GM18907 (cell line): ENCODE measurements around the gene AQP5.

Experiments
- ATAC-seq: cut with Tn5 transposase; IDR thresholded peaks from one replicate; pipeline ENCODE4 v1.9.1; 2021; ENCODE audit warnings: mild to moderate bottlenecking, moderate library complexity; ENCODE audit not compliant: unreplicated experiment

The AQP5 gene

DNA sequence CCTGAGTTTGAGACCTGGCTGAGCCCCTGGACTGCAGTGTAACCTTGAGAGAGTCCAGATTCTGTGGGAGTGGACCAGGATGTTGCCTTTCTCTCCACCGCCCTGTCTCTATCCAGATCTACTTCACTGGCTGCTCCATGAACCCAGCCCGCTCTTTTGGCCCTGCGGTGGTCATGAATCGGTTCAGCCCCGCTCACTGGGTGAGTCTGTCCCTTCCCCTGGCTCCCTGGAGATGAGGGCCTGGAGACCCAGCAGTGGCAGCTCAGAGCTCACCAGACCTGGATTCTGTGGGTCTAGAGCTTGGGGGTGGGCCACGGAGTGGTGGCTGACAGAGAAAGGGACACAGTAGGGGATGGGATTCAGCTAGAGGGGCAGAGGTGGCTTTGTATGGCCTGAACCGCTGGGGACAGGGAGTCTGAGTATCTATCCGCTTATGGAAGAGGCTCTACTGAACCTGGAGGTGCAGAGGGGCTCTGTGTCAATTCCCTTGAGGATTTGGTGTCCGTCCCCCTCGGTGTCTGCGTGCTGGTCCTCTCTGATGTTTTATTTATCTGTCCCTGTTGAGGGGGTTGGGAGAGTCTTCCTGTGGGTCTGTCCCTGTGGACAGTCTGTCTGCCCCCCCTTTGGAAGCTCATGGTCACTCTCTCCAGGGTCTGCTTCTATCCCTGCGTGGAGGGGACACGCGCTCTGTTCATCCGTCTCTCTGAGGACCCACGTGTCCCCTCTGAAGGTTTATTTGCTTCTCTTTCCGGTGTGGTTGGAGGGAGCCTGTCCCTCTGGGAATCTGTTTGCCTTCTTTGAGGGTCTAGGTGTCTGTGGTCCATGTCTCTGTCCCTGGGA, 2.5 kb downstream of the AQP5 start:
- no peak for ATAC-seq

DNA sequence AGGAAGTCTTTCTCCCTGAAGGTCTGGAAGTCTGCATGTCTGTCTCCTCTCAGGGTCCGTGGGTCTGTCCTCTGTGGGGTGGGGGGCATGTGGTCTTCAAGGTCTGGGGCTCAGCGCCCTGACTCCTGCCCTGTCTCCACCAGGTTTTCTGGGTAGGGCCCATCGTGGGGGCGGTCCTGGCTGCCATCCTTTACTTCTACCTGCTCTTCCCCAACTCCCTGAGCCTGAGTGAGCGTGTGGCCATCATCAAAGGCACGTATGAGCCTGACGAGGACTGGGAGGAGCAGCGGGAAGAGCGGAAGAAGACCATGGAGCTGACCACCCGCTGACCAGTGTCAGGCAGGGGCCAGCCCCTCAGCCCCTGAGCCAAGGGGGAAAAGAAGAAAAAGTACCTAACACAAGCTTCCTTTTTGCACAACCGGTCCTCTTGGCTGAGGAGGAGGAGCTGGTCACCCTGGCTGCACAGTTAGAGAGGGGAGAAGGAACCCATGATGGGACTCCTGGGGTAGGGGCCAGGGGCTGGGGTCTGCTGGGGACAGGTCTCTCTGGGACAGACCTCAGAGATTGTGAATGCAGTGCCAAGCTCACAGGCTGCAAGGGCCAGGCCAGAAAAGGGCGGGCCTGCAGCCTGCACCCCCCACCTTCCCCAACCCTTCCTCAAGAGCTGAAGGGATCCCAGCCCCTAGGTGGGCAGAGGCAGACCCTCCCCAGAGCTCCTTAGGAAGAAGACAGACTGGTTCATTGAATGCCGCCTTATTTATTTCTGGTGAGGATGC, 3.4 kb downstream of the AQP5 start:
- no peak for ATAC-seq

DNA sequence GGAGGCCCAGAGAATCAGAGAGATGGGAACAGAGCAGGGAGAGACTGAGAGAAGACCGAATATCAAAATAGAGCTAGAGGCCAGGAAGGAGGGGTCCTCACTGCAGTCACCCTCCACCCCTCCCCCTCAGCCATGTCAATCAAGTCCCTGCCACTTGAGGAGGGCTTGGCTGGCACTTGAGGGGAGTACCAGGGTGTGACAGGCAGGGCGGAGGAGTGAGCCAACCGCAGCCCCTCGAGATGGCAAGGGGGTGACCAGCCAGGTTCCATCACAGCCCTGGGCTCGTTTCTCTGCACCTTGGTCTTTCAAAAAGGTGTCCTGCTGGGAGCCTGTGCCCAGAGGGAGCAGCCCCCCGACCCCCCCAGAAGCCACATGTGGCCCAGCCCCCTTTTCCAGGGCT, 4.2 kb downstream of the AQP5 start:
- no peak for ATAC-seq

DNA sequence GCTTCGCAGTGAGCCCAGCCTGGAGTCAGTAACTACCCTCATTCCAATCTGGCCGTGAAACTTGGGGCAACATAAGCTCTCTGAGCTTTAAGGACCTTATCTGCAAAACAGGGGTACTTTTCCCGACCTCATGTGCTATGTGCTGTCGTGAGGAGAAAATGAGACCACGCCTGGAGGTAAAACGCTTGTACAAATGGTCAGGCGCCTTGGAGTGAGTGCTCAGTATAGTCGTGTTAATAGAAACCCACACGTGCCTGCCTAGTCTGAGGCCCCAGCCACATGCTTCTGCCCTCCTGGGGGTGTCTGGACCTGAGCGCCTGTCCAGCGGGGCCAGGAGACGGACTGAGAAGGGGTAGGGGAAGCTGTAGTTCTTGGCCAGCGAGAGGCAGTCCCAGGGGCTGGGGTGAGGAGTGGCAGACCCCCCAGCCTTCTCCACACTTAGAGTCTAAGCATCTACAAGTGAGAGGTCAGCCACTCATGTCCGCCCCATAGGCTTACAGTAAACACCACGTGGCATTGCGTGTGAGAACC, 4.9 kb downstream of the AQP5 start:
- ATAC-seq: no peak

DNA sequence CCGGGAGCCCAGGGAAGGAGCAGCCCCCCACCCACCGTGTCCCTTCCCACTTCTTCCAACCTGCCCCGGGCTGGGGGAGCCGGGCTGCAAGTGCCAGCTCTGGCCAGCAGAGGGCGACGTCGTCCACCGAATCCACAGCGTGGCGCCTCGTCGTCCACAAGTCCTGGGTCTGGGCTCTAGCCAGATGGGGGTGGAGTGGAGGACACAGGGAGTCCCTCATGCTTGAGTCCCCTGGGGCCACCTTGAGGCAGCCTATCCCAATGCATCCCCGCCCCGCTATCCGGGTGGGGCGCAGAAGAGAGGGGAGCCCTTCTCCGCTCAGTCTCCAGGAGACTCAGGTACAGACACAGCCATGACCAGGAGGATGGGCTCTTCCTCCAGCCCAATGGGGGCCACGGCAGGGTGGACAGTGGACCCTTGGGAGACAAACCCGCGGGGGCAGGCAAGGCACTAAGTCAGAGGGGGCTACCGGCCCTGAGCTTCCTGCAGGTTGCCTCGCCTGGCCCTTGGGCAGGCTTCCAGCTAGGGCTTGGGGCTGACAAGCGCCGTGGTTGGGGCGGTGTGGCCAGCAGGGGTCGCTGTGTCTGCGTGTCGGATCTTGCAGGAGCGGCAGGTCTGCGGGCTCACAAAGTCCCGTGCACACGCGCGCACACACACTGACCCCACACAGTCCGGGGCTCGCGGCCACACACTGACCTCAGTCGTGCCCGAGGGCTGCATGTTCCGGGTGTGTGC, 5.5 kb downstream of the AQP5 start:
- peak; percentile 65 for ATAC-seq

DNA sequence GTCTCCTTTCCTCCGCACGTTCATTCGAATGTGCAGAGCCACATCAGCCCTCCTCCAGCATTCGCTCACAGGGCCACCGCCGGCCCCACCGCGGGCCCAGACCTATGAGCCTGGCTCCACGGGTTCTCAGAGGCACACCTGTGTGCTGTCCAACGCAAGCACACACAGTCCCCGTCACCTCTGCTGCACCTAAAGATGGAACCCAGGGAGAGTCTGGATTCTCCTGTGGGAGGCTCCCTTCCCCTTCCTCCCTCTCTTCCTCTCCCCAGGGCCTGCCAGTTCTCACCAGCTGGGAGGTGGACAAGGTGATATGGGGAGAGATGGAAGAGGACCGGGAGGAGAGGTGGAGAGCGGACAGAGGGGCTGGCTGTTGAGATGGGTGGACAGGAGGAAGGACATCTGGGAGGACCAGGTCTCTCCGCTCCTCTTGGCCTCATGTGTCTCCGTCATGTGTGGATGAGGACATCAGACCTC, 6.1 kb downstream of the AQP5 start:
- ATAC-seq: no peak

DNA sequence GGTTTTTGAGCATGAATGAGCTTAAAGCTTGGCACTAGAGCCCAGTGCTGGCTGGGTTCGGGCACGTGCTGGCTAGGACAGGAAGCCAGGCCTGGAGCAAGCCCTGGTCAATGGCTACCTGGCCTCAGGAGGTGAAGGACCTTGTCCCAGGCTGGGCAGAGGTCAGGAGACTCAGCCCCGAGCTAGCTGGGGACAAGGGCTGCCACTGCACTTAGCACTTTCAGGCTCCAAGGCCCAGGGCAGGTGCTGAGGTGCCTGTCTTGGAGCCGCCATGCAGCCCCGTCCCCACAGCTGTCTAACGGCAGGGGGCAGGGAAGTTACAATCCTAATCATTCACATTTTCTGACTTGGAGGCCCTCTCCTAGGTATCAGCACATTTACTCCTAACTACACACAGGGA, 6.8 kb downstream of the AQP5 start:
- no peak for ATAC-seq

DNA sequence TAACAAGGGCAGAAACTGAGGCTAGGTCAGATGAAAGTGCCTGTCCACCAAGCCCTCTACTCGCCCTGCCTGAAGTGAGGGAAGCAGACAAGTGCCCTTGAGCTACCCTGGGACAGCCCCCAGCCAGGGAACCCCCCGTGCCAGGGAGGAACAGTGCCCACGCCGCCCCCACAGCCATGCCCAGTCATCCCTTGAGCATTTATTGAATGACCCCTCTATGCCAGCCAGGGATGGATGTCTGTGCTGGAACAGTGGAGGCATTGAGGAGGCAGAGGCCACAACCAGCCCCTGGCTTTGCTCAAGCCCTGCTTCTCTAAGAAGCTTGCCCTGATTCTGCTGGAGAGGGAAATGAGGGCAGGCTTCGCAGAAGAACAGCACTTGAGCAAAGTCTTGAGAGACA, 7.4 kb downstream of the AQP5 start:
- ATAC-seq: no peak

DNA sequence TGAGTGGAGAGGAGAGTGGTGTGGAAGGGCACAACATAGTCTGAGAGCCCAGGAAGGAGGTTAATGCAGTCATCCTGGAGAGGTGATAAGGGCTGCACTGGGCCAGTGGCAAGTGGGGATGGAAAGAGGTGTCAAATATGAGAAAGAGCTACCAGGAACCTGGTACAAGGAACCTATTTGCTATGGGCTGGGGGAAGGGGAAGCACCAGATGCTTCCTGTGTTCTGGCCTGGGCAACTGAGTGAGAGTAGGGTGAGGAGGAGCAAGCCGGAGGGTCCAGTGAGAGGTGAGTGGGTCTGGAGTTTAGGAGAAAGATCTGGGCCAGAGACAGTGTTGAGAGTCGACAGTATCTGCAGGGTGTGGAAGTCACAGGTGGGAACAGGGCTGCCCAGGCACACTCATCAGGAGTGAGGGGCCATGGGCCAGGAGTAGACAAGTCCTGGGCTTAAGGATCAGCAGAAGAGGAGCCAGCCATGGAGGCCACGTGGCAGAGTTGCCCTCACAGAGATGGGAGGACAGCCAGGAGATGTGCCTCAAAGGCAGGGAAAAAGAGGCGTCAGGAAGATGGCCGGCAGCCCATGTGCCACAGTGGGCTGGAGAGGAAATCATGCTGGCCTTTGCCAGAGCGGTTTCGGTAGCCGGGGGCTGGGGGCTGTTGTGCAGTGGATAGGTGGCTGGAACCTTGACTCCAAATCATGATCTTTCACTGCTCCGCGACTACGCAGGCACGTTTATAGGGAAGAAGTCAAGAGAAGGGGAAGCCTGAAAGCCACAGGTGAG, 8.2 kb downstream of the AQP5 start:
- ATAC-seq: no peak

DNA sequence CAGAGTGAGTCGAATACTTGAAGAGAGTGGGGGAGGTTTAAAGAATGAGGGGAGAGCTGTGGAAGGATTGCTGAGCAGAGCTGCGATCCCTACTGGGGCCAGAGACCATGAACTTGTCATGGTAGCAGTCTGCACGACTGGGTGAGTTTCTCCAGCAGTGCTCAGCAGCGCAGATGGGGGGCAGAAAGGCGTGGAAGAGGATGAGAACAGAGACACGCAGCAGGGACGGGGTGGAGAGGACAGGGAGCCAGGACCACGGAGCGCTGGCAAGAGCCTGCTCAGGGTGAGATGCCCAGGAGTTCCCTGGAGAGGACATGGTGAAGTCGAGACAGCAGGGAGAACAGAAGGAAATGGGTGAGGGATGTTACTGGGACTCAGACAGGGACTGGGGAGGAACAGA, 9.0 kb downstream of the AQP5 start:
- ATAC-seq: no peak

DNA sequence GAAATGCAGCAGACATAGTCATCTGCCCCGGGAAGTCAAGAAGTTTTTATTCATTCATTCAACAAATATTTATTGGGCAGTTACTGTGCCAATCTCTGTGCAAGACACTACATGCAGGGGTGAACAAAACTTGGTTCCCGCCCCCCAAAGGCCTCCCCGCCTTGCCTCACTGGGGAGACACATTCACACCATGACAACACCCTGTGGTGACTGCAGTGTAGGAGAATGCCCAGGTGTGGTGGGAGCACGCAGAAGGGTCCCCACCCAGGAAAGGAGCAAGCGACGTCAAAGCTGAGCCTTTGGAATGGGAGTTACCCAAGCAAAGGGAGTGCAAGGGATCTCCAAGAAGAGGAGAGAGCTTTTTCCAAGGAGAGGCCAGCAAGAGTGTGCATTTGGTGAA, 9.5 kb downstream of the AQP5 start:
- ATAC-seq: no peak

DNA sequence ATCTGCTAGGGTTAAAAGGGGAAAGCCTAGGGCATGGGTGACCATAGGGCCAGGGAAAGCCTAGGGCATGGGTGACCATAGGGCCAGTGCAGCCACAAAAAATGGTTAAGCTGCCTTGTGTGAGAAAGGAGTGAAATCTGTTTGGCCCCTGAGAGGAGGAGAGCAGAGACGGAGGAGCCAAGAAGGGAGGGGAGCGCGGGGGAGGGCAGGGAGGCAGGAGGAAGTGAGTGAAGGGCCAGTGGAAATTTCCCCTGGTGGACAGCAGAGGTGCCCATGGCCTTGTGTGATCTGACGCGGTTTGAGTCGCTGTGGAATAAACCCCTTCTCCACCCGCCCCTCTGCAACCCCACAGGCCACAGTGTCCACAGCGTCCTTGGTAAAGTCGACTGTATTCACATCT, 10.5 kb downstream of the AQP5 start:
- ATAC-seq: no peak

DNA sequence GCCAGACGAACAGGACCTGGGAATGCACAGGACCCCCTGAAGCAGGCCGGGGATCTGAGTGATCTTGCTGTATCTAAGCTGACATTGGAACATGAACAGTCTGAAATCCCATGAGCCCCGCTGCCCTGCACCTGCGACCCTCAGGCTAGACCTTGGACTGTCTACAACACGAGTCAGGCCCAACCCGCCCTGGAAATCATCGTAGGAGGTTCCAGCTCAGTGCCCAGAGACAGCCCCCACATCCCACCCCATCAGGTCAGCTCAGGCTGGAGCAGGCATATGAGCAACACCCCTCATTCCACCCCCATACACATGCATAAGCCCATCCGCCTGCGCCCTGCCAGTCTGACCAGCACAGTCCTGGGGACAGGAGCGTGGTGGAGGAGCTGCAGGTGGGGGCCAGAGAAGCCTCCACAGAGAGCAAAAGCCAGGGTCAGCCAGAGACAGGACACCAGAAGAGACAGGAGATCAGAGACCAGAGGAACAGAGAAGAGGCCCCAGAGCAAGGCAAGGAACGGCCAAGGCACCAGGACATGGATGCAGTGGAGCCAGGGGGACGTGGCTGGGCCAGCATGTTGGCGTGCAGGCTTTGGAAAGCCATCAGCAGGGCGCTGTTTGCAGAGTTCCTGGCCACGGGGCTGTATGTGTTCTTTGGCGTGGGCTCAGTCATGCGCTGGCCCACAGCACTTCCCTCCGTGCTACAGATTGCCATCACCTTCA, 11.1 kb downstream of the AQP5 start, which contains the start of gene AQP6:
Gene AQP6, plus strand, starts transcription at position 307 of the 720 bp plus-strand sequence. Its CDS starts 227 bp downstream, at position 534.
- no peak for ATAC-seq

DNA sequence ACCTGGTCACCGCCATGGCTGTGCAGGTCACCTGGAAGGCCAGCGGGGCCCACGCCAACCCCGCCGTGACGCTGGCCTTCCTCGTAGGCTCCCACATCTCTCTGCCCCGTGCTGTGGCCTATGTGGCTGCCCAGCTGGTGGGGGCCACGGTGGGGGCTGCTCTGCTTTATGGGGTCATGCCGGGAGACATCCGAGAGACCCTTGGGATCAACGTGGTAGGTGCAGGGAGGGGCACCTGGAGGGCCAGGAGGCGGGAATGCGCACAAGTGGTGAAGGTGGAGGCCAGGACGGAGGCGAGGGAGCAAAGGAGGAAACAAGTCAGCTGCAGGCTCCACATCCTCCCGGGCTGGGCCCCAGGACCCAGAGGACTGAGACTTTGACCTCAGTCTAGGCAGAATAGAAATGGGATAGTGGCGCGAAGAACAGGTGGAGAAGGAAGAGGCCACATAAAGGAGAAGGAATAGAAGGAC, 11.7 kb downstream of the AQP5 start:
- ATAC-seq: no peak

DNA sequence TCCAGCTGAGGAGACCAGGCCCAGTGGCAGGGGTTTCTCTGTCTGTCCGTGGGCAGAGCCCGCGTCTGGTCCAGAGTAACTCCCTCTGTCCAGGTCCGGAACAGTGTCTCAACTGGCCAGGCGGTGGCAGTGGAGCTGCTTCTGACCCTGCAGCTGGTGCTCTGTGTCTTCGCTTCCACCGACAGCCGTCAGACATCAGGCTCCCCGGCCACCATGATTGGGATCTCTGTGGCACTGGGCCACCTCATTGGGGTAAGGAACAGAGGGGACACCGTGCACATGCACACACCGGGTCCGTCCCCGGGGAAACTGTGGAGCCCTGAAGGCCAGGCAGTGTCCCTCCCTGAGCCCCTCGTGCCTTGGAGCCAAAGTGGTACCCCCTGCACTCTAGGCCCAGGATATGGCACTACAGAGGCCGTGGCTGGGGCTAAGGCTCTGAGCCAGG, 12.6 kb downstream of the AQP5 start:
- no peak for ATAC-seq

DNA sequence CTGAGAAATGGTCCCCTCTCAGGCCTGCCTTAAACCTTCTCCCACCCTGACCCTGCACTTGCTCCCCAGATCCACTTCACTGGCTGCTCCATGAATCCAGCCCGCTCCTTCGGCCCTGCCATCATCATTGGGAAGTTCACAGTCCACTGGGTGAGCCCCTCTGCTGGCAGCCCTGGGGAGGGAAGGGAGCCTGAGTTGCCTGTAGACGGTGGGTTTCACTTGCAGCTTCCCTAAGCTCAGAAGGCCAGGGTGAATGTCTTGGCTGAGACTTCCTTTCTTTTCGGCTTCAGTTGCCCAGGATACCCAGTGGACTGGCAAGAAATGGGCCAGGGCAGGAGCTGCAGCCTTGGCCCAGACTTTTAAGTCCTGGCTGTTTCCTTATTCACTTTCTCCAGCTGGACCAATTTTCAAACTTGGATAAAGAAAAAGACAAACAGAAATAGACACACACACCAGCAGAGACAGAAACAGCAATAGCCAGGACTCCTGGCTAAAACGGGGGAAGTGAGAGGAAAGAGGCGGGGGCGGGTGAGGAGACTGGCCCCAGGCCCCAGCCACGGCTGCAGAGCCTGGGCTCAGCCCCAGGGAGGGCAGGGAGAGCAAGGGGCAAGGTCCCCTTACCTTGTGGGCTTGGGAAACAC, 13.1 kb downstream of the AQP5 start:
- ATAC-seq: no peak

DNA sequence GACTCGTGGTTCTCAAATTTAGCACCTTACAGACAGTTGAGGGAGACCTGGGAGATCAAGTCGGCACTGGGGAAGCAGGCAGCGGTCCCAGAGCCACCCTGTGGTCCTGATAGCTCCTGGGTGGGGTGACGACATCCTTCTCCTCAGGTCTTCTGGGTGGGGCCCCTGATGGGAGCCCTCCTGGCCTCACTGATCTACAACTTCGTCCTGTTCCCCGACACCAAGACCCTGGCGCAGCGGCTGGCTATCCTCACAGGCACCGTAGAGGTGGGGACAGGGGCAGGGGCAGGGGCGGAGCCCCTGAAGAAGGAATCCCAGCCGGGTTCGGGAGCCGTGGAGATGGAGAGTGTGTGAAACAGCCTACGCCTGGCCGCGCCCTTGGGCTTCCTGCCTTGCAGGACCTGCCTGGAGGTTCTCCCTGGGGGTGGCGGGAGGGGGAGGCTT, 13.7 kb downstream of the AQP5 start:
- no peak for ATAC-seq

DNA sequence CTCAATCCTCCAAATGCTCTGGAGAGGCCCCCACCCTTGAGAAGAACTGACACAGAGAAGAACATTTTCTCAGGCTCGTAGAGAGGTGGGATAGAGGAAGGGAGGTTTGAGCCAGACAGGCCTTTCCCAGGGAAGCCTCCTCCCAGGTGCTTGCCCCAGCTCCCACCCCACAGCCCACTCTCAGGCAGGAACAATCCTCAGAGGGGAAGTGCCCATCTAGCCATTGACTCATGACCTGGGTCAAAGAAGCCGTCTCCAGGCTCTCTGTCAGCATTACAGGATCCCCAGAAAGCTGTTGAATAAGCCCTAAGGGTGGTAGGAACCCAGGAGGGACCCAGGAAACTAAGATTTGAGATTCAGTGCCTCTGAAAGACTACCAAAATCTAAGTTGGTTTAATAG, 14.9 kb downstream of the AQP5 start:
- no peak for ATAC-seq

DNA sequence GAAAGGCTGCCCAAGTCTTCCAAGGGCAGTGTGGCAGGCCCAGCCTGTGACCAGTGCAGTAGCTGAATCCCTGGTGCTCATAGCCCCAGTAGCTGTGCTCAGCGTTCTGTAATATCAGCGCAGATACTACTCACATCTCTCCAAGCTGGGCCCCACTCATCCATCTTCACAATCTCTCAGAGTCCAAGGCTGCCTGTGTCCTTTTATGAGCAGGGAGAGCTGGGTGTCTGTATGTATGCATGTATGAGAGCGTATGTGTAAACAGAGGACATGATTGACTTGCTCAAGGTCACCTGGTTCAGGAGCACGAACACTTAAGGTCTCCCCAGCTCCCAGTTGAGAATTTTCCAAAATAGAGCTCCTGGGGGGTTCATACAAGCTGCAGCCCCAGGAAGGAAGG, 16.5 kb downstream of the AQP5 start:
- no peak for ATAC-seq
